HG03039 (cell line): Measurements from ENCODE around the gene LARP1.

ENCODE experiments used
- ATAC-seq: cut with Tn5 transposase; IDR thresholded peaks from one replicate; pipeline ENCODE4 v1.9.1; 2021; ENCODE audit warnings: mild to moderate bottlenecking, moderate library complexity; ENCODE audit not compliant: unreplicated experiment

The LARP1 gene

GRCh38 chr5:154850255-154851062 lies 95.3 kb downstream of the LARP1 start, which contains the start of gene FAXDC2:
Gene FAXDC2, minus strand, starts transcription at chr5:154850603. Its CDS starts 12,425 bp downstream, at chr5:154838178.
- no peak for ATAC-seq

- ATAC-seq, result no peak
Observed at GRCh38 chr5:154851351-154851750, 96.2 kb downstream of the LARP1 start.

GRCh38 chr5:154857530-154858296 lies 102.5 kb downstream of the LARP1 start:
- ATAC-seq, result peak; percentile 48

- ATAC-seq, result peak; percentile 83
Observed at GRCh38 chr5:154858297-154858971, 103.3 kb downstream of the LARP1 start, which contains the start of gene CNOT8. Gene CNOT8, plus strand, starts transcription at chr5:154858627. Its CDS starts 4,652 bp downstream, at chr5:154863279.

GRCh38 chr5:154858972-154859871 lies 104.0 kb downstream of the LARP1 start:
- ATAC-seq, result no peak

GRCh38 chr5:154860123-154860522 lies 104.9 kb downstream of the LARP1 start:
- ATAC-seq, result no peak

- no peak for ATAC-seq
Observed at GRCh38 chr5:154860765-154861164, 105.6 kb downstream of the LARP1 start.

- no peak for ATAC-seq
Observed at GRCh38 chr5:154861946-154862345, 106.8 kb downstream of the LARP1 start.

GRCh38 chr5:154862766-154863165 lies 107.6 kb downstream of the LARP1 start:
- no peak for ATAC-seq

- no peak for ATAC-seq
Observed at GRCh38 chr5:154863291-154864080, 108.3 kb downstream of the LARP1 start.

GRCh38 chr5:154865466-154866184 lies 110.4 kb downstream of the LARP1 start:
- ATAC-seq, result no peak

GRCh38 chr5:154866841-154867240 lies 111.7 kb downstream of the LARP1 start:
- ATAC-seq, result no peak
